Cardiac fibroblast (primary cell): ENCODE data around the gene SRD5A3.
A peak's percentile ranks its signal among the peaks of the same experiment; 100 is the strongest.

Experiments
- DNase-seq, 2 donors: peaks; one replicate each; pipeline versions ENCODE4 v3.0.0 to v3.0.0-alpha.2; 2010; ENCODE audit warnings: low read depth in 2 of 2
- H3K4me3 ChIP-seq, 2 donors: replicated peaks in 1 of 2; 1 replicate in 1 of 2; 2 replicates in 1 of 2; pipeline ENCODE4 v1.5.1; 2011; ENCODE audit warnings: low read depth in 2 of 2, low read length in 2 of 2, mild to moderate bottlenecking in 2 of 2, moderate library complexity in 1 of 2
- TF ChIP-seq, protein P1 (sequence below): IDR thresholded peaks from one replicate; pipeline ENCODE4 v1.5.1; 2011; ENCODE audit warnings: low read depth, mild to moderate bottlenecking, low read length, inconsistent platforms

Gene SRD5A3

DNA sequence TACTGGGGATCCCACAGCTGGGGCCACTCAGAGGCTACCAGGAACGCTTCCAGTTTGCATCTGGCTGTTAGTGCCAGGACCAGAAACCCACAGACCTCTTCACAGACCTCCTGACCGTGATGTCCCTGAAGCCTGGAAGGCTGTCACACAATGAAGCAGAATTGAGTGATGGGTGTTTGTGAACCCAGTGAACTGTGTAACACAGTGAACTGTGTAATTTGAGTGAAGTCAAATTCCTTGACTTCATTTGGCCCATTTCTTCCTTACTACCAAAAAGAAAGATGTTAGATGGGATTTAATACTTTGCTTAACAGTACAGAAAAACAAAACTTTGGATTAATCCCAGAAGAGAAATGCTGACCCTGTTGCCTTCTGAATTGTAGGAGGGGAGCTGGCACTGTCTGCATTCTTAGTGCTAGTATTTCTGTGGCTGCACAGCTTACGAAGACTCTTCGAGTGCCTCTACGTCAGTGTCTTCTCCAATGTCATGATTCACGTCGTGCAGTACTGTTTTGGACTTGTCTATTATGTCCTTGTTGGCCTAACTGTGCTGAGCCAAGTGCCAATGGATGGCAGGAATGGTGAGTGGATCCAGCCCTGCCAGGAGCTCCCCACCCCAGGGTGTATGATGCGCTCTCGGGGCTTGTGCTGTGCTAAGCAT lies 17.8 kb downstream of the SRD5A3 start:
- no peak for DNase-seq
- H3K4me3 ChIP-seq, result no peak overlapping the region
- TF ChIP-seq, protein P1, sequence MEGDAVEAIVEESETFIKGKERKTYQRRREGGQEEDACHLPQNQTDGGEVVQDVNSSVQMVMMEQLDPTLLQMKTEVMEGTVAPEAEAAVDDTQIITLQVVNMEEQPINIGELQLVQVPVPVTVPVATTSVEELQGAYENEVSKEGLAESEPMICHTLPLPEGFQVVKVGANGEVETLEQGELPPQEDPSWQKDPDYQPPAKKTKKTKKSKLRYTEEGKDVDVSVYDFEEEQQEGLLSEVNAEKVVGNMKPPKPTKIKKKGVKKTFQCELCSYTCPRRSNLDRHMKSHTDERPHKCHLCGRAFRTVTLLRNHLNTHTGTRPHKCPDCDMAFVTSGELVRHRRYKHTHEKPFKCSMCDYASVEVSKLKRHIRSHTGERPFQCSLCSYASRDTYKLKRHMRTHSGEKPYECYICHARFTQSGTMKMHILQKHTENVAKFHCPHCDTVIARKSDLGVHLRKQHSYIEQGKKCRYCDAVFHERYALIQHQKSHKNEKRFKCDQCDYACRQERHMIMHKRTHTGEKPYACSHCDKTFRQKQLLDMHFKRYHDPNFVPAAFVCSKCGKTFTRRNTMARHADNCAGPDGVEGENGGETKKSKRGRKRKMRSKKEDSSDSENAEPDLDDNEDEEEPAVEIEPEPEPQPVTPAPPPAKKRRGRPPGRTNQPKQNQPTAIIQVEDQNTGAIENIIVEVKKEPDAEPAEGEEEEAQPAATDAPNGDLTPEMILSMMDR, result no peak

DNA sequence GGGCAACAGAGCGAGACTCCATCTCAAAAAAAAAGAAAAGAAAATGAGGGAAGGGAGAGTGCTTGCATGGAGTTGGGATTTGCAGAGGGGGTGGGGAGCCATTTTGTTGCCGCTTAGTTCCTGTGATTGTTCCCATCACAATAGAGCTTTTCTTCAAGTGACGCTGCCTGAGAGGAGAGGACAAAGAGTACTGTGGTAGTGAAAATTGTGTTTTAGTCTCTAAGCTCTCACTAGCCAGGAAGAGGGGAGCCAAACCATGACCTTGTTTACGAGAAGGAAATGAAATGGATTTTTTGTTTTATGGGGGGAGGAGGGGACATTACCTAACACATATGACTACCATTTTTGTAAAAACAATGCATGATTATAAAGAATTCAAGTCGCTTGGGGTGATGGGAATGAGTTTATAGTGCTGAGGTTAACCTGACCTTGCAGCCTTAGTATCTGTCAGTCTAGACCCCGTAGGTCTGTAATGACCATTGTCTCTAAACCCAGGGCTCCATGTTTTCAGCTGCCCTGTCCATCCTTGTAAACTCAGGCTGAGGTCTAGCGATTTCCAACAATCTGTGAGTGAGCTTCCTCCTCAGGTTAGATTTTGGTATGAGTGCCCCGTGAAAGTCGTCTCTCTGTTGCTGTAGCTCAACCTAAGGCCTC lies 18.8 kb downstream of the SRD5A3 start:
- TF ChIP-seq, protein P1, result no peak
- peak in 1 of 2 donors; percentile 58 for DNase-seq

DNA sequence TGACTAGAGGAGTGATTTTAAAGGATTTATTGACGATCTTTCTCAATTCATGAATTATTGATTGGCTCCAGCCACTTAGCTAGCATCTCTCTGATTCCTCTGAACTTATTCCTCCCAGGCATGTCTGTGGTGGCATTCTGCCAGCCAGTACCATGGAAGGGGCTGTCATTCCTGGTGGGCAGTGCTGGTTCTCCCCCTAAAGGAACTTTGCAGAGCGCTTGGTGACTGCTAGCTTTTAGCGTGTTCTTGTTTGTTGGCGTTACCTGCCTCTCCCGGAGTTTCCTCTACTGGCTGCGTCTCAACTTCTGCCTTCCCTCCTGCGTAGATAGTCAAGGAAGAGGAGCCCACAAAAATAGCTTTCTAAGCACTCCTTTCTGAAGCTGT lies 19.3 kb downstream of the SRD5A3 start:
- H3K4me3 ChIP-seq, result no peak overlapping the region
- no peak for DNase-seq
- TF ChIP-seq, protein P1, result no peak

More for the DNA sequence above, 18.8 kb downstream of the SRD5A3 start:
- H3K4me3 ChIP-seq, result no peak overlapping the region

DNA sequence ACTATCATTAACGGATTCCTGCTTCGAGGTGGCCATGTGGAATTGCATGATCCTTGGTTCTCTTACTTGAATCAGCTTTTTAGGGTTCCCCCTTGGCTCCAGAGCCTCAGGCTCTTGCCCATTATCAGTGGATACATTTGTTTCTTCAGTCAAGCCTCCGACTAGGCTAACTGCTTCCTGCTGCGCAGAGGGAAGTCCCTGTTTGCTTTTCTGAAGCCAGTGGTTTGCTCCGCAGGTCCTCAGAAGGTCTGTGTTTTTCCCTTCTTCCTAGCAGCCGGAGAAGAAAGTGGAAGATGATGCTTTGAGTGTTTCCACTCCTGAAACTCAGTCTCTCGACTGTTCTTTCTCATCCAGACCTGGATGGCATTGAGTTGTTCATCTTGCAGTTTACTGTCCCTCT lies 20.6 kb downstream of the SRD5A3 start:
- TF ChIP-seq, protein P1, result no peak
- DNase-seq, result no peak
- H3K4me3 ChIP-seq, result no peak overlapping the region

DNA sequence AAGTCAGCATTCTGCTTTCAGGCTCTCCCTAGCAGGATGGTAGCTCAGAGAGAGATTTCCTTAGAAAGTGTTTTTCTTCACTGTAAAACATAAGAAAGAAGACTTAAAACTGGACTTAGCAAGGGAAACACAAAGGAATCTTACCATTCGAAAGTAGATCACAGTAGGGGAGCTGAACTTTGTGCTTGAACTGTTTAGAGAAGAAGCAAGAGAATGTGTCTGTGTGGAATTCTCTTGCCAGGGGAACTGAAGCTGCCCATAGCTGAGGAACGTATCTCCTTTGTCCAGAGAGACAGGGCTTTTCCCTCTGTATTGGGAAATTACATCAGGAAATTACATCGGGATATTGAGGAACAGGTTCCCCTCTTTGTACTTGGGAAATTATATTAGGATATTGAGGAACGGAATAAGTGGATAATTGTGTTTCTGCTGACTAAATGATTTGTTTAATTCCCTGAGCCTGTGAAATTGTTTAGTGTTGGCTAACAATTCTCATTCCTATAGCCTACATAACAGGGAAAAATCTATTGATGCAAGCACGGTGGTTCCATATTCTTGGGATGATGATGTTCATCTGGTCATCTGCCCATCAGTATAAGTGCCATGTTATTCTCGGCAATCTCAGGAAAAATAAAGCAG lies 21.2 kb downstream of the SRD5A3 start:
- H3K4me3 ChIP-seq, result no peak overlapping the region
- TF ChIP-seq, protein P1, result no peak
- no peak for DNase-seq

DNA sequence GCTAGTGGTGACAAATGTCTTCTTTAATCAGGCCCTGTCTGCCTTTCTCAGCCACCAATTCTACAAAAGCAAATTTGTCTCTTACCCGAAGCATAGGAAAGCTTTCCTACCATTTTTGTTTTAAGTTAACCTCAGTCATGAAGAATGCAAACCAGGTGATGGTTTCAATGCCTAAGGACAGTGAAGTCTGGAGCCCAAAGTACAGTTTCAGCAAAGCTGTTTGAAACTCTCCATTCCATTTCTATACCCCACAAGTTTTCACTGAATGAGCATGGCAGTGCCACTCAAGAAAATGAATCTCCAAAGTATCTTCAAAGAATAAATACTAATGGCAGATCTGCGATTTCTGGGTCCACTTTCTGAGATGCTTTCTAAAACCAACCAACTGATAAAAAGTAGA lies 23.9 kb downstream of the SRD5A3 start:
- DNase-seq, result no peak
- TF ChIP-seq, protein P1, result no peak
- H3K4me3 ChIP-seq, result no peak overlapping the region
